Neural cell (in vitro differentiated cells): ENCODE results near the gene MPHOSPH9.

Experiments used
- CTCF ChIP-seq: fragments of 450-650 bp; IDR thresholded peaks from 2 replicates; pipeline ENCODE4 v1.5.1; 2014; ENCODE audit warnings: antibody characterized with exemption, mild to moderate bottlenecking, moderate library complexity; ENCODE audit not compliant: poor library complexity, severe bottlenecking
- EP300 ChIP-seq: fragments of 450-650 bp; conservative IDR thresholded peaks from 2 replicates; pipeline ENCODE4 v1.6.1; 2014; ENCODE audit warnings: antibody characterized with exemption, mild to moderate bottlenecking, moderate library complexity; ENCODE audit not compliant: poor library complexity, severe bottlenecking
- EZH2 ChIP-seq: fragments of 200-600, 300-800 bp; shearing (Covaris generic), sonication (generic); IDR thresholded peaks from 2 replicates; pipeline ENCODE4 v1.6.1; 2014; ENCODE audit warnings: antibody characterized with exemption, low read length, borderline replicate concordance, mild to moderate bottlenecking; ENCODE audit not compliant: insufficient read depth, poor library complexity, severe bottlenecking
- MXI1 ChIP-seq: fragments of 450-650 bp; conservative IDR thresholded peaks from 2 replicates; pipeline ENCODE4 v1.6.1; 2014; ENCODE audit warnings: antibody characterized with exemption, mild to moderate bottlenecking; ENCODE audit not compliant: poor library complexity, severe bottlenecking
- POLR2AphosphoS5 ChIP-seq: IDR thresholded peaks from 2 replicates; pipeline ENCODE4 v1.6.1; 2012
- RAD21 ChIP-seq: fragments of 450-650 bp; conservative IDR thresholded peaks from 2 replicates; pipeline ENCODE4 v1.6.1; 2014; ENCODE audit warnings: antibody characterized with exemption, mild to moderate bottlenecking, moderate library complexity
- REST ChIP-seq: IDR thresholded peaks from 2 replicates; pipeline ENCODE4 v1.6.1; 2012; ENCODE audit warnings: borderline replicate concordance
- SMC3 ChIP-seq: fragments of 450-650 bp; conservative IDR thresholded peaks from 2 replicates; pipeline ENCODE4 v1.6.1; 2014; ENCODE audit warnings: antibody characterized with exemption, mild to moderate bottlenecking, moderate library complexity; ENCODE audit not compliant: poor library complexity

- no peak for TF ChIP-seq CTCF
- no peak for TF ChIP-seq POLR2AphosphoS5
- no peak for TF ChIP-seq EP300
- TF ChIP-seq EZH2: no peak
- no peak for TF ChIP-seq MXI1
- TF ChIP-seq SMC3: no peak
- no peak for TF ChIP-seq RAD21
- no peak for TF ChIP-seq REST
Observed at GRCh38 chr12:123251403-123252076, 18.6 kb upstream of the MPHOSPH9 start.
